ENCODE data around the gene SLC34A3.
A peak's percentile ranks its signal among the peaks of the same experiment; 100 is the strongest.
"Not testable (repeated sequence)": the region's sequence is repeated elsewhere in the genome, so short reads cannot be mapped to it uniquely, and the experiment has no call there.

The SLC34A3 gene

GRCh38 chr9:137231372-137232039 lies 805 bp downstream of the SLC34A3 start:
- no peak for DNase-seq

GRCh38 chr9:137232101-137232500 lies 1.4 kb downstream of the SLC34A3 start:
- DNase-seq = no peak

GRCh38 chr9:137232510-137232909 lies 1.8 kb downstream of the SLC34A3 start:
- no peak for DNase-seq

- DNase-seq = peak in 1 of 2 experiments; percentile 37
Measured at GRCh38 chr9:137233143-137233980, 2.7 kb downstream of the SLC34A3 start.

- DNase-seq = no peak
Measured at GRCh38 chr9:137234055-137234697, 3.5 kb downstream of the SLC34A3 start.

- no peak for DNase-seq
Measured at GRCh38 chr9:137234758-137235423, 4.2 kb downstream of the SLC34A3 start.

- peak in 1 of 2 experiments; percentile 54 for DNase-seq
Measured at GRCh38 chr9:137235424-137236237, 4.9 kb downstream of the SLC34A3 start.

- peak; percentile 69 to 90 for DNase-seq
Measured at GRCh38 chr9:137236238-137236935, 5.7 kb downstream of the SLC34A3 start.

- DNase-seq = no peak
Measured at GRCh38 chr9:137236936-137237421, 6.3 kb downstream of the SLC34A3 start.

- DNase-seq = peak in 1 of 2 experiments; percentile 51
Measured at GRCh38 chr9:137237759-137238726, 7.3 kb downstream of the SLC34A3 start.

GRCh38 chr9:137239541-137240200 lies 9.0 kb downstream of the SLC34A3 start:
- DNase-seq = not testable (repeated sequence)

GRCh38 chr9:137240318-137240840 lies 9.7 kb downstream of the SLC34A3 start:
- peak; percentile 45 to 79 for DNase-seq

- DNase-seq = peak; percentile 100
Measured at GRCh38 chr9:137240841-137241489, 10.3 kb downstream of the SLC34A3 start, which contains the start of gene TUBB4B. Gene TUBB4B (plus strand): TSS chr9:137241287. CDS start chr9:137241361, 74 bp downstream.

GRCh38 chr9:137241490-137242268 lies 11.0 kb downstream of the SLC34A3 start:
- peak; percentile 55 to 82 for DNase-seq

- DNase-seq = no peak
Measured at GRCh38 chr9:137242269-137243203, 11.8 kb downstream of the SLC34A3 start.

GRCh38 chr9:137243266-137243625 lies 12.5 kb downstream of the SLC34A3 start:
- DNase-seq = not testable (repeated sequence)
